Stimulated activated naive CD8-positive, alpha-beta T cell treated with anti-CD3 and anti-CD28 coated beads, Interleukin-15, Interleukin-2, amounts not matched to agents 100 ng/mL and 50 ng/mL, for 24 hours (primary cell): ENCODE measurements around the gene HIP1.

Experiments used
- H3K27ac Mint-ChIP-seq: one replicate; pipeline ENCODE4 v1.8.0; 2021; ENCODE audit warnings: mild to moderate bottlenecking, mixed read lengths
- H3K27me3 Mint-ChIP-seq: one replicate; pipeline ENCODE4 v1.8.0; 2021; ENCODE audit warnings: mixed read lengths
- H3K36me3 Mint-ChIP-seq: one replicate; pipeline ENCODE4 v1.8.0; 2021; ENCODE audit warnings: low read depth, mixed read lengths
- H3K4me1 Mint-ChIP-seq: one replicate; pipeline ENCODE4 v1.8.0; 2021; ENCODE audit warnings: low read depth, mixed read lengths
- H3K4me3 Mint-ChIP-seq: one replicate; pipeline ENCODE4 v1.8.0; 2021; ENCODE audit warnings: mild to moderate bottlenecking, mixed read lengths
- H3K9me3 Mint-ChIP-seq: one replicate; pipeline ENCODE4 v1.8.0; 2021; ENCODE audit warnings: mixed read lengths

HIP1 gene

DNA sequence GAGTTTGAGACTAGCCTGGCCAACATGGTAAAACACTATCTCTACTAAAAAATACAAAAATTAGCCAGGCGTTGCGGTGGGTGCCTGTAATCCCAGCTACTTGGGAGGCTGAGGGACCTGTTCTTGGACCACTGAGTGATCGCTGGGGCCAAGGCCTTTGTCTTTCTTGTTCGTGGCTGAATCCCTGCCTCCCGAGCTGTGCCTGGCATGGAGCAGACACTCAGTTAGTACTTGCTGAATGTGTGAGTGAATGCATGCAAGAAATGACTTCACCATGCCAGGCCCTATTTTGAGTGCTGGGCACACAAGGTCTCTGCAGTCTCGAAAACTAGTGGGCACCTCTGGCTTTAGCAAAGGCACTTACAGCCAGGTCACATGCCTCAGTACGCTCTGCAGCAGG lies 85.1 kb downstream of the HIP1 start:
- no peaks in the 10 kb centered on the region for H3K27me3 Mint-ChIP-seq
- H3K9me3 Mint-ChIP-seq: no peaks in the 10 kb centered on the region
- no peaks in the 10 kb centered on the region for H3K36me3 Mint-ChIP-seq
- H3K27ac Mint-ChIP-seq: no peak overlapping the region
- no peaks in the 10 kb centered on the region for H3K4me1 Mint-ChIP-seq
- H3K4me3 Mint-ChIP-seq: no peak overlapping the region

DNA sequence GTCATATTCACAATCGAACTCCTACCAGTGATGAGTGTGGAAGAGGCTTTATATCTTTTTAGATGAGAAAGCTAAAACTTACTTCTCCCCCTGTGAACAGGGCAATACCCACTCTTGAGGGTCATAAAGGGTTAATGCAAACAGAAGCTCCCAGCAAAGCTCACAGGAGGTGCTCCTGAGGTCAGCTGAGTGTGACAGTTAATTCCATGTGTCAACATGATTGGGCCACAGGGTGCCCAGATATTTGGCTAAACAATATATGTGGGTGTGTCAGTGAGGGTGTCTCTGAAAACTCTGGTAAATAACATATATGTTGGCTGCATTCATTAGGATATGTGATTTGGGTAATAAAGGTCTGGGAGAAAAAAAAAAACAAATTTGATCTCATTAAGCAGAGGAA lies 86.0 kb downstream of the HIP1 start:
- H3K27me3 Mint-ChIP-seq: no peaks in the 10 kb centered on the region
- no peak overlapping the region for H3K4me3 Mint-ChIP-seq
- H3K36me3 Mint-ChIP-seq: no peaks in the 10 kb centered on the region
- no peaks in the 10 kb centered on the region for H3K9me3 Mint-ChIP-seq
- H3K27ac Mint-ChIP-seq: no peak overlapping the region
- no peaks in the 10 kb centered on the region for H3K4me1 Mint-ChIP-seq

DNA sequence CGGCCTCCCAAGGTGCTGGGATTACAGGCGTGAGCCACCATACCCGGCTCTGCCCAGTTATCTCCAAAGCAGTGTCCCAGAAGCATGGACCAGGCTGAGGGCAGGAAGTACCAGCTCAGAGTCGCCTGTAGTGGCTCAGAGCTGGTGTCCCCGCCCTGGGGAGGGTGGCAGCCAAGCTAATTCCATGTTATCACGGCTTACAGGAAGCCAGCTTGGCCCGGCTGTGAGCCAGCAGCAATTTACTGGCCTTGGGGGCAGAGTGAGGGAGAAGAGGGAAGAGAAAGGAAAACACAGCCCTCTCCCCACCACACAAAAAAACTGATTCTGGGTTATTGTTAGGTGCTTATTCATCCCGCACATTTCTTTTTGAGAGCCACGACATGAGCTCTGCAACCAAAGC lies 88.1 kb downstream of the HIP1 start:
- Mint-ChIP-seq H3K36me3 (no peaks in the 10 kb centered on the region), H3K27ac (no peak overlapping the region), H3K4me3 (no peak overlapping the region), H3K9me3 (no peaks in the 10 kb centered on the region), H3K27me3 (no peaks in the 10 kb centered on the region), H3K4me1 (no peaks in the 10 kb centered on the region)

DNA sequence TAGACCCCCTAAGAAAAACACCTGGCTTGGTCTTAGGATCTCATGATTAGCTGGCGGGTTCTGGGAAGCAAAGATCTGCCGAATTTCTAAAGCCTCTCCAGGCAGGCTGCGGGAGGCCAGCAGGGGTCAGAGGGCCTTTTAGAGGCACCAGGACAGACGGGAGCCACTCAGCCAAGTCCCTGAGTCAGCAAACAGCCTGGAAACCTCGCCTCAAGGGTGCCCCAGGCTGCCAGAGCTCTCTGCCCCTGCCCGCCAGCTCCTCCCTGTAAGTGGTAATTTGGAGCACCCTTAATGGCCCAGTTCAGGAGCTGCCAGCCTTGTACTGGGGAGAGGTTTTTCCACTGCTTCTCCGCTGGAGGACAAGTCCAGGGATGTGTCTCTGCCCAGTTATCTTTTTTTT lies 88.7 kb downstream of the HIP1 start:
- H3K27ac Mint-ChIP-seq: no peak overlapping the region
- no peaks in the 10 kb centered on the region for H3K27me3 Mint-ChIP-seq
- H3K9me3 Mint-ChIP-seq: no peaks in the 10 kb centered on the region
- no peak overlapping the region for H3K4me3 Mint-ChIP-seq
- no peaks in the 10 kb centered on the region for H3K36me3 Mint-ChIP-seq
- H3K4me1 Mint-ChIP-seq: no peaks in the 10 kb centered on the region

DNA sequence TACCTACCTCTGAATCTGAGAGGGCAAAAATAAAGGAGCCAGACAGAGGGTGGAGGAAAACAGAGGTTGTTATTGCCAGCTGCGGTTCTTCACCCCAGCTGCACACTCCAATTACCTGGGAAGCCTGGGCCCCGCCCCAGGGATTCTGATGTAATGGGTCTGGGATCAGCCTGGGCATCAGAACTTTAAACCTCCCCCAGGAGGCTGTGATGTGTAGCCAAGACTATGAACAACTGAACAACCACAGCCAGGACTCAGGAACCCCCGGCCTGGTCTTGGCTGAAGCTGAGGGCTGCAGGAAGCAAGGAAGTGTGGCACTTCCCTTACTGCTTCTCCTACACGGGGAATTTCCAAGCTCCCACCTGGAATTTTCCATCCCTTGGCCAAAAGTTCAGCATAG lies 89.3 kb downstream of the HIP1 start:
- no peaks in the 10 kb centered on the region for H3K36me3 Mint-ChIP-seq
- H3K9me3 Mint-ChIP-seq: no peaks in the 10 kb centered on the region
- H3K27me3 Mint-ChIP-seq: no peaks in the 10 kb centered on the region
- H3K27ac Mint-ChIP-seq: no peak overlapping the region
- no peaks in the 10 kb centered on the region for H3K4me1 Mint-ChIP-seq
- no peak overlapping the region for H3K4me3 Mint-ChIP-seq

DNA sequence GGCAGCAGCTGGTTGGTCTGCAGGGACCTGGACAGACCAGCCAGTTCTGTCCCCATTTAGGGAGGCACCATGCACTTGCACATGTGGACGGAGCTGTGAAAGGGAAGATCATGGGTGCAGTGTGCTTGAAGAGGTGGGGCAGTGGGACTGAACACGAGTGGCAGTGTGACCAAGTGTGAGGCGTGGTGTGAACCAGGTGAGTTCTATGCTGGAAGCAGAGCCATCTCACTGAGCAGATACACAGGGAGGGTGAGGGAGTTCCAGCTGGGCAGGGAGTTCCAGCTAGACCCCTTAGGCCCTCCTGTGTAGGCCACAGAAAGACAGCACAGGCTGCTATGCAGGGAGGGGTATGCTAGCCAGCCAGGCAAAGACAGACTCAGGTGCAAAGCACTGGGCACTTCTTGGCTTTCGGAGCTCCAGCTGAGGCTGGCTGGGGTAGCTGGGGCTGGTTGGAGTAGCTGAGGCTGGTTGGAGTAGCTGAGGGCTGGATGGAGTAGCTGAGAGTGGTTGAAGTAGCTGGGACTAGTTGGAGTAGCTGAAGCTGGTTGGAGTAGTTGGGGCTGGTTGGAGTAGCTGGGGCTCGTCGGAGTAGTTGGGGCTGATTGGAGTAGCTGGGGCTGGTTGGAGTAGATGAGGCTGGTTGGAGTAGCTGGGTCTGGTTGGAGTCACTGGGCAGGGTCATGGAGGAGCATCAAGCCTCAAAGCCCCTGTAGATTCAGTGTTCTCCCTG lies 90.9 kb downstream of the HIP1 start:
- Mint-ChIP-seq H3K9me3 (no peaks in the 10 kb centered on the region), H3K4me1 (no peaks in the 10 kb centered on the region), H3K27me3 (no peaks in the 10 kb centered on the region), H3K27ac (no peak overlapping the region), H3K4me3 (no peak overlapping the region), H3K36me3 (no peaks in the 10 kb centered on the region)

DNA sequence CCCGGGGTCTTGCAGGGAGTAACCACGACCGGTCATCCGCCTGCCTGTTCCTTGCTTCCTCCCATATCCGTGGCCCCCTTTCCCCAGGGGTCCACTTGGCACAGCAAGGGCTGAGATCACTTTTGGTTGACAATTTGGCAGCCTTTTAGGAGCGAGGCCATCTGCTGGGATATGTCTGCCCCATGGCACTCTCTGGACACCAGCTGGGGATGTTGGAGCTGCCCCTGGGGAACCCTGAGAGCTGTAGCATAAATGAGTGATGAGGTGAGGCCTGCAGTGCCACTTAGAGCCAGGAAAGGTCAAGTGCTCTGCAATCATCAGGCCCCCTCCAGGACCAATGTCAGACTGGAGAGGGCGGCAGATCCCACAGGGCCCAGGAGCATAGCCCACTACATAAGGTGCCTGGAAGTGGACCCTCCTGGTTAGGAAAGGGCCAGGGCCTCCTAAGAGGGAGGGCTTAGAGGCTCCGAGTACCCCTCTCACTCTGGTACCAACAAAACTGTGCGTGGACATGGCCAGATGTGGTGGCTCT lies 92.1 kb downstream of the HIP1 start:
- Mint-ChIP-seq H3K4me1 (no peaks in the 10 kb centered on the region), H3K9me3 (no peaks in the 10 kb centered on the region), H3K36me3 (no peaks in the 10 kb centered on the region), H3K27ac (no peak overlapping the region), H3K4me3 (no peak overlapping the region), H3K27me3 (no peaks in the 10 kb centered on the region)

DNA sequence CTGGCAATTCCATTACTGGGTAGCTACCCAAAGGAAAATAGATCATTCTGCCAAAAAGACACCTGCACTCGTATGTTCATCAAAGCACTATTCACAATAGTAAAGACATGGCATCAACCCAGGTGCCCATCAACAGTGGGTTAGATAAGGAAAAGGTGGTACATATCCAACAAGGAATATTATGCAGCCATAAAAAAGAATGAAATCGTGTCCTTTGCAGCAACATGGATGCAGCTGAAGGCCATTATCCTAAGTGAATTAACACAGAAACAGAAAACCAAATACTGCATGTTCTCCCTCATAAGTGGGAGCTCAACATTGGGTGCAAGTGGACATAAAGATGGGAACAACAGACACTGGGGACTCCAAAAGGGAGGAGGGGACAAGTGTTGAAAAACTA lies 93.2 kb downstream of the HIP1 start:
- Mint-ChIP-seq H3K36me3 (no peaks in the 10 kb centered on the region), H3K4me3 (no peak overlapping the region), H3K27me3 (no peaks in the 10 kb centered on the region), H3K4me1 (no peaks in the 10 kb centered on the region), H3K27ac (no peak overlapping the region), H3K9me3 (no peaks in the 10 kb centered on the region)

DNA sequence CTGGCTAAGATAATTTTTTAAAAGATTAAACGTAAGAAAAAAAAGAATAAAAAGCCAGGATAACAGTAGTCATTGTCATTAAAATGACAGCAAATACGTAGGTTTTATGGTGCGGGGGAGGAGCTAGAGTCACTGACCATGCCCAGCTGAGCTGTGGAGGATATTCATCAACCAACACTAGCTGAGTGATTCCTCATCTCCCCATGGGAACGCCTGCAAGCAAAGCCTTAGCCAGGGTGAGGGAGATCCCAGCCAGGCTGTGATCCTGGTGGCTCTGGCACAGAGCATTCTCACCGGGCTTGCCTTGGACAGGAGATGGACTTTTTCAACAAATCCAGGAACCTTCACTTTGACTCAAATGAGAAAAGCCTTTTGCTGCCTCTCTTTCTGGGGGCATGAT lies 94.2 kb downstream of the HIP1 start:
- H3K4me1 Mint-ChIP-seq: peaks cover 5% of the 10 kb centered on the region
- no peak overlapping the region for H3K27ac Mint-ChIP-seq
- H3K36me3 Mint-ChIP-seq: no peaks in the 10 kb centered on the region
- H3K27me3 Mint-ChIP-seq: no peaks in the 10 kb centered on the region
- no peaks in the 10 kb centered on the region for H3K9me3 Mint-ChIP-seq
- H3K4me3 Mint-ChIP-seq: no peak overlapping the region

DNA sequence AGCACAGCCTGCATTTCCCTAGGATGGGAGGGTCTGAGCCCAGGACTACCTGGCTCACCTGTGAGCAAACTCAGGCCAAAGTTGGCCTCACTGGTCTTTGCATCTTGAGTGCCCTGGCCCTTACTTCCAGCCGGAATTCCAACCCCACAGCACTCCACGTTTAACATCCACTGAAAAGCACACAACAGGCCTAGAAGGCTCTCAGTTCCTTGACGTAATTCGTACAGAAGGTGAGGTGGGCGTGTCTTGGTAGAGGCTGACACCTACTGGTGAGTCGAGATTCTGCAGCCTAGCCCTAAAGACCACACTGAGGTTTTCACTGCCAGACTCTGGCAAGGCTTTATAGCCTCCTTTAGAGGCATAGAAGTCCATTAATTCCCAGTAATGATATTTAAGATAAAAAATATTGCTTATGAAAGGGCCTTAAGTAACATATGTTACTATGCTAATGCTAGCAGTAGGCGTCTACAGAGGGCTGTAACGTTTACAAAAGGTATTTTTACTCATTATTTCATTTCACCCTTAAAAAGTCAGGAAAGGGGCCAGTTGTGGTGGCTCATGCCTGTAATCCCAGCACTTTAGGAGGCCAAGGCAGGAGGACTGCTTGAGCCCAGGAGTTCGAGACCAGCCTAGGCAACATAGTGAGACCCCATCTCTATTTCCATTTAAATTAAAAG lies 95.8 kb downstream of the HIP1 start:
- Mint-ChIP-seq H3K4me1 (peaks cover 8% of the 10 kb centered on the region), H3K27ac (no peak overlapping the region), H3K9me3 (no peaks in the 10 kb centered on the region), H3K4me3 (no peak overlapping the region), H3K36me3 (no peaks in the 10 kb centered on the region), H3K27me3 (no peaks in the 10 kb centered on the region)

DNA sequence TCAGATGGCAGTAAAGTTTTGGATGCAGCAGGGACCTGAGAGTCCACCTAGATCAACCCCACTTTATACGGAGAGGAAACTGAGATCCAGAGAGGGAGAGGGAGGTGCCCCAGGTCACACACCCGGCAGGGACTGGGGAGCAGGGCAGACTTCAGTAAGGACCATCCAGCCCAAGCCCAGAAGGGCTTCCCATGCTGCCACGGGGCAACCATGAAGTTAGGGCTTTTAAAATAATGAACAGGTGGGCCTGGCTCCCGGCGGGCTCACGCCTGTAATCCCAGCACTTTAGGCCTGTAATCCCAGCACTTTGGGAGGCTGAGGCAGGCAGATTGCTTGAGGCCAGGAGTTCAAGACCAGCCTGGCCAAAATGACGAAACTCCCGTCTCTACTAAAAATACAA lies 98.5 kb downstream of the HIP1 start:
- Mint-ChIP-seq H3K36me3 (no peaks in the 10 kb centered on the region), H3K9me3 (no peaks in the 10 kb centered on the region), H3K4me1 (peaks cover 8% of the 10 kb centered on the region), H3K27ac (peak overlapping the region; percentile 70), H3K27me3 (no peaks in the 10 kb centered on the region), H3K4me3 (peak overlapping the region; percentile 81)

DNA sequence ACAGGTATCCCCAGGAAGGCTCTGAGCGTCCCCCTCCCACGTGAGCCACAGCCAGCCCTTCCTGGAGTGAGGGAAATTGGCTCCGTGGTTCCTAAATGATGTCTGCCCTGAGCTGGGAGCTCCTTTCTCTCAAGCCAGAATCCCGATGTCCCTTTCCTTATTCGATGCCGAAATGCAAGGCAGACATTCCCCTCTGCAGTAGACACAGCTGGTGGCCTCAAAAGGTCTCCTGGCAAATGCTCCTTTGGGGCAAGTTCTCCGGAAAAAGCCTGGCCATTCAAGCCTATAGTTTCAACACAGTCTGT lies 98.9 kb downstream of the HIP1 start:
- no peaks in the 10 kb centered on the region for H3K27me3 Mint-ChIP-seq
- H3K36me3 Mint-ChIP-seq: no peaks in the 10 kb centered on the region
- H3K9me3 Mint-ChIP-seq: no peaks in the 10 kb centered on the region
- peak overlapping the region; percentile 81 for H3K4me3 Mint-ChIP-seq
- H3K4me1 Mint-ChIP-seq: peaks cover 8% of the 10 kb centered on the region
- H3K27ac Mint-ChIP-seq: peak overlapping the region; percentile 70

DNA sequence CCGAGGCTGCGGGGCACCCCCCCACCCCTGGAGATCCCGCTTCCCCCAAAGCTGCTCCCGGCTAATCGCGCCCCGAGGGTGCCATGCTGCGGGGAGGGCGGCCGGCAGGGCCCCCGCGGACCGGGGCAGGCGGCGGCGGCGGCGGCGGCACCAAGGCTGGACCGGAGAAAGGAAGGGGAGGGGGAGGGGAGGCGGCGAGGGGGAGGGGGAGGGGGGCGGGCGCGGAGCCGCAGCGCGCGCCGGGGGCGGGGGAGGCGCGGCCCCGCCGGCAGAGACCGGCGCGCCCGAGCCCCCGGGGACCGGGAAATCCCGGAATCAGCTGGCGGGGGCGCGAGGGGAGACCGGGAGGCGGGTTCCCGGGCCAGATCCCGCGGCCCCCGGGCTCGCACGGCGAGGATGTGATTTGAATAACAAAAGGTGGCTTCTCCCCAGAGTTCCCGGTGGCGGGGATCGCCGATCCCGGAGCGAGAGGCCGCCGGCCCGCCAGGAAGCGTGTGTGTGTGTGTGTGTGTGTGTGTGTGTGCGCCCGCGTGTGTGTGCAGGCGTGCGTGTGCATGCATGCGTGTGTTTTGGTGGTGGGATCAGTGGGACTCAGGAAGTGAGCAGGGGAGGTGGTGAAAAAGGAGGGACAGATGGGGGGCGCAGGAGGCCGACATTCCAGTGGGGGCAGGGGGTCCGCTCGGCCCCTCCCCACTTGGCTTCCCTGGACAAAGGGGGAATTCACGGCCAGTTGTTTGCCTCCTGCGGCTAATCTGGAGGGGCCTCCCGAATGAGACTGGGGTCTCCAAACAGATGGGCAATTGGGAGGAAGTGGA lies 99.5 kb downstream of the HIP1 start:
- Mint-ChIP-seq H3K4me1 (peaks cover 8% of the 10 kb centered on the region), H3K27ac (peak overlapping the region; percentile 45), H3K9me3 (no peaks in the 10 kb centered on the region), H3K27me3 (no peaks in the 10 kb centered on the region), H3K36me3 (no peaks in the 10 kb centered on the region), H3K4me3 (peak overlapping the region; percentile 81)

DNA sequence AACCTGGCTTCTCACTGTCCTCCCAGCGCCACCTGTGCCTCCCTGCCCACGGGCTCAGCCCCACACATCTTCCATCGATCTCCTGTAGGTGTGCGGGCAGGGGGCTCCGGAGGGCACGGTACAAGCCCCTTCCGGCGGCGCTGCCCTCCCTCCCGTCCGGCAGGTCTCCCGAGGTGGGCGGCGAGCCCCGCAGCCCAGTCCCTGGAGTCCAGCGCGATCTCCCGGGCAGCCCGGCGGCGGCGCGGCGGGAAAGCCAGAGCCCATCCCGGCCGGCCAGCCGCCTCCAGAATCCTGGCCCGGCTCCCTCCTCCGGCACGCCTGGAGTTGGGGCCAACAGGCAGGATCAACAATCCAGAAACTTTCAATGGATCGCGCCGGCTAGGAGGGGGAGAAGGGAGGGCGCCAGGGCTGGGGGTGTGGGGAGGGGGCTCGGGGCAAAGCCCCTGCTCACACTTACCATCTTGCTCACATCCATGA lies 100.1 kb downstream of the HIP1 start:
- Mint-ChIP-seq H3K36me3 (no peaks in the 10 kb centered on the region), H3K9me3 (no peaks in the 10 kb centered on the region), H3K4me3 (peak overlapping the region; percentile 48), H3K27ac (no peak overlapping the region), H3K4me1 (peaks cover 8% of the 10 kb centered on the region), H3K27me3 (no peaks in the 10 kb centered on the region)
